NCI-H345 treated with DMSO at 0.1 percent for 48 hours (cell line): ENCODE measurements around the gene FAH.

Source experiments
- DNase-seq: peaks from one replicate; lab custom pipeline; 2025; ENCODE audit not compliant: unreplicated experiment; lab: John Stamatoyannopoulos, UW

FAH gene

GRCh38 chr15:80234883-80235282, 82.1 kb downstream of the FAH start:
- DNase-seq, result no peak
